ENCODE data around the gene NUBP1. TPM values are rescaled to one million over a fixed set of nuclear protein-coding genes. Genes with fewer than 3 reads are reported as not detected.

NUBP1 gene
- total and polyA plus RNA-seq, 9 of the 15 experiments (the other 6 are each of a cell fraction or from before 2014, with no cell fraction given) = 17.2 to 55.1 (median 35.6) TPM

DNA sequence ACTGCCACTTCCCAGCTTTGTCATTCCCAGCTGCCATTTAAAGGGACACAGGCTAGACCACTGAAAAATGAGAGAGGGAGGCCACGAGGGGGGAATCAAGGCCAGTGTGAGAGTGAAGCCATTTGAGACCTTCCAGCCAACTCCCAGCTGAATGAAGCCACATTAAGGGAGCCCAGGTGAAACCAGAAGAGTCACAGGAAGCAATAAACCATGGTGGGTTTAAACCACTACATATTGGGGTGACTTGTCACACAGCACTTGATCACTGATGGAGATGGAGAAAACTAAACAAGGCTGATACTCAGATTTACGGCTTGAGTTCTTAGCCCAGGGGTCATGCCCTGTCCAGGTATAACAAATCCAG, 2.8 kb upstream of the NUBP1 start:
- H3K9ac ChIP-seq (ENCODE audit: insufficient read depth in 1 of 2, low read depth in 2 of 2, low read length in 2 of 2) = no peak overlapping the region
- WGBS (ENCODE audit: insufficient coverage, low coverage, missing lambda C conversion rate) = 52% methylated on average over 2 of the region's 2 CpGs
- no peaks in the 10 kb centered on the region for H4K20me1 ChIP-seq (replicated peaks; ENCODE audit: control insufficient read depth, insufficient read depth, low read length)
- POLR2A ChIA-PET = interaction anchor here (0.7 to 1.4 kb wide), 2 partner anchors 12 to 1562 kb away, joined by 3 read pairs; no protein-coding TSS in a partner anchor
- no peak overlapping the region for H3K4me2 ChIP-seq (ENCODE audit: insufficient read depth, low read length)
- CTCF ChIA-PET (ENCODE audit: low intra/inter-chr PET ratio) = no interaction called here
- H3K4me3 ChIP-seq = no peak overlapping the region
- no TSS peak for BruUV-seq (replicated peaks)
- no peak for ATAC-seq
- no peak overlapping the region for H2AFZ ChIP-seq (ENCODE audit: low read depth, low read length)
- H3K36me3 ChIP-seq (ENCODE audit: control insufficient read depth, insufficient read depth, low read length) = peaks cover 6% of the 10 kb centered on the region; the same call in 2 of the 3 replicates
- DNase-seq (ENCODE audit: extremely low read depth in 1 of 4, low spot score in 3 of 4) = no peak
- no peak overlapping the region for H3K27ac ChIP-seq (ENCODE audit: extremely low read depth, low read depth, low read length)
- FAIRE-seq = no peak
- peaks cover 9% of the 10 kb centered on the region; the same call in 2 of the 3 replicates for H3K79me2 ChIP-seq (ENCODE audit: control insufficient read depth, insufficient read depth, low read length)
- no peaks in the 10 kb centered on the region for H3K9me3 ChIP-seq (replicated peaks; ENCODE audit: control insufficient read depth, insufficient read depth, low read depth, low read length)
- in situ Hi-C loops (cut with MboI) = loop anchor here (5.0 kb wide), 1 partner anchor 489 kb away; no protein-coding TSS in a partner anchor
- TF ChIP-seq ATF1 (CRISPR knock-in tag; IDR thresholded peaks at IDR 0.05) (no peak), ATF1 (tag; IDR thresholded peaks at IDR 0.05) (no peak), ZNF184 (CRISPR knock-in tag; IDR thresholded peaks at IDR 0.05) (no peak), SNAPC5 (CRISPR knock-in tag; IDR thresholded peaks at IDR 0.05) (no peak), HSF4 (CRISPR knock-in tag; IDR thresholded peaks at IDR 0.05; ENCODE audit: borderline replicate concordance) (no peak), RBM25 (IDR thresholded peaks at IDR 0.05; ENCODE audit: low read depth, low read length, severe bottlenecking) (no peak), MYC (IDR thresholded peaks at IDR 0.05; ENCODE audit: low read depth, low read length) (no peak), MYC (CRISPR knock-in tag; IDR thresholded peaks at IDR 0.05; ENCODE audit: borderline replicate concordance, low read depth) (no peak), ZNF561 (CRISPR knock-in tag; conservative IDR thresholded peaks at IDR 0.05) (no peak), GATAD2B (IDR thresholded peaks at IDR 0.05; ENCODE audit: borderline replicate concordance) (no peak)
- no peaks in the 10 kb centered on the region for H3K27me3 ChIP-seq (ENCODE audit: control insufficient read depth in 2 of 2, insufficient read depth in 2 of 2, low read length in 2 of 2)
- H3K9me1 ChIP-seq (ENCODE audit: control insufficient read depth, insufficient read depth, low read length) = no peaks in the 10 kb centered on the region
- intact Hi-C loops (cut with micrococcal nuclease) = no loop called here
- H3K4me1 ChIP-seq (replicated peaks in 1 of 2; ENCODE audit: control insufficient read depth in 2 of 2, insufficient read depth in 2 of 2, low read length in 2 of 2) = peaks cover 32 to 38% of the 10 kb centered on the region in 2 experiments

Measured in K562 (cell line).